Measurements from ENCODE around the gene FAN1. TPM values are rescaled to one million over a fixed set of nuclear protein-coding genes. Genes with fewer than 3 reads are reported as not detected.
A peak's percentile ranks its signal among the peaks of the same experiment; 100 is the strongest.

The FAN1 gene
- total RNA-seq, 1 donor from 2014 or later = 26.6 TPM

DNA sequence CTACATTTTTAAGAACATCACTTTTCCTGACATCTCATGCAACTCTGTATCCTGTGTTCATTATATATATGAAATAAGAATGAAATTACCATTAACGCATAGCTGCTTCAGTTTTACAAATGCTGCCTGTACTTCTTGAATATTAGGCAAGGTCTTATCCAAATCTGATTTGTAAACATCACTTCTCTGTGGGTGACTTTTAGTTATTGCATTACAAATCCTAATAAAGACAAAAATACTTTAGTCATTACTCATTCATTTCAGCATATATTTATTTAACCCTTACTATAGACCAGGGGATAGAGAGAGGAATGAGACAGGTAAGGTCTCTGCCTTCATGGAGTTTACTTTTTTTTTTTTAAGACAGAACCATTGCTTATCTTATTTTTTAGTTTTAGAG, 51.0 kb downstream of the FAN1 start:
- H3K4me1 Mint-ChIP-seq (ENCODE audit: low read depth) = no peaks in the 10 kb centered on the region
- no peaks in the 10 kb centered on the region for H3K27me3 Mint-ChIP-seq
- no peak overlapping the region for H3K4me3 Mint-ChIP-seq (ENCODE audit: low read depth)
- no peaks in the 10 kb centered on the region for H3K9me3 Mint-ChIP-seq (ENCODE audit: low read depth)
- no peak for DNase-seq (ENCODE audit: low spot score, unreplicated experiment)
- TF ChIP-seq, protein P1, sequence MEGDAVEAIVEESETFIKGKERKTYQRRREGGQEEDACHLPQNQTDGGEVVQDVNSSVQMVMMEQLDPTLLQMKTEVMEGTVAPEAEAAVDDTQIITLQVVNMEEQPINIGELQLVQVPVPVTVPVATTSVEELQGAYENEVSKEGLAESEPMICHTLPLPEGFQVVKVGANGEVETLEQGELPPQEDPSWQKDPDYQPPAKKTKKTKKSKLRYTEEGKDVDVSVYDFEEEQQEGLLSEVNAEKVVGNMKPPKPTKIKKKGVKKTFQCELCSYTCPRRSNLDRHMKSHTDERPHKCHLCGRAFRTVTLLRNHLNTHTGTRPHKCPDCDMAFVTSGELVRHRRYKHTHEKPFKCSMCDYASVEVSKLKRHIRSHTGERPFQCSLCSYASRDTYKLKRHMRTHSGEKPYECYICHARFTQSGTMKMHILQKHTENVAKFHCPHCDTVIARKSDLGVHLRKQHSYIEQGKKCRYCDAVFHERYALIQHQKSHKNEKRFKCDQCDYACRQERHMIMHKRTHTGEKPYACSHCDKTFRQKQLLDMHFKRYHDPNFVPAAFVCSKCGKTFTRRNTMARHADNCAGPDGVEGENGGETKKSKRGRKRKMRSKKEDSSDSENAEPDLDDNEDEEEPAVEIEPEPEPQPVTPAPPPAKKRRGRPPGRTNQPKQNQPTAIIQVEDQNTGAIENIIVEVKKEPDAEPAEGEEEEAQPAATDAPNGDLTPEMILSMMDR (IDR thresholded peaks at IDR 0.05; ENCODE audit: unreplicated experiment) = no peak
- H3K27ac Mint-ChIP-seq = no peak overlapping the region
- H3K36me3 Mint-ChIP-seq (ENCODE audit: insufficient read depth) = peaks cover 55% of the 10 kb centered on the region

DNA sequence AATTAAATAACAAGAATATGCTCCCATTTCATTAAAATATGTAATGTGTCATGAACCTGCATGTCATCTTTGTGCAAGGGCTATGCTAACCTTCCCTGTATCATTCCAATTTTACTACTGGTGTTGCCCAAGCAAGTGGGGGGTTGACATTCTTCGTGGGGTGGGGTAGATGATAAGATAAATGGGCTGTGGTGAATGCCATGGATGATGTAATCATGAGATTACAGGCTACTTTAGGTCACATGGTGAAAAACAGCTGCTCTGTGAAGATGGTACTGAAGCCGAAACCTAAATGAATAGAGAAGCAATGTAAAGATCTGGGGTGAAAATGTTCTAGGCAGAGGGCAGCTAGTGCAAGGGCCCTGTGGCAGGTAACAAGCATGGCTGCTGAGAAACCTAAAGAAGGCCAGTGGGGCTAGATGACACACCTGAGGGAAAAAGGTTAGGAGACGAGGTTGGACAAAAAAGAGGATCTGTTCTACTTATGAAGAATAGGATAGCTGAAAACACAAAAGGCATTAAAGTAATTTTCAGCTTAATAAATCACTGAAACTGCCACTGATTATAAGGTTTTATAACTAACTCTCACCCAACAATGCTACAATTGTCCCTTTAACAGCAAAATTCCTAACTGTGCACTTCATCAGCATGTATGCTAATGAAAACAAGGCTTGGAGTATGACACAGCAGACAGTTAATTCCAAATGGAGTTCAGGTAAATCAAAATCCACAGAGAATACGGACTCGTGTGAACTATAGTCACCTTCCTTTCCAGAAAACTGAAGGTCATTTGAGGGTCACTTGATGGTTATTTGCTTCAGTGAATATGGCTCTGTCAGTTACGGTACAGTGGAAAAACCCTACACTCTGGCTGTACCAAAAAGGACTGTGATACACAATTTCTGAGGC, 52.8 kb downstream of the FAN1 start:
- H3K27ac Mint-ChIP-seq = no peak overlapping the region
- H3K9me3 Mint-ChIP-seq (ENCODE audit: low read depth) = no peaks in the 10 kb centered on the region
- TF ChIP-seq, protein P1 (IDR thresholded peaks at IDR 0.05; ENCODE audit: unreplicated experiment) = no peak
- no peak for DNase-seq (ENCODE audit: low spot score, unreplicated experiment)
- H3K4me1 Mint-ChIP-seq (ENCODE audit: low read depth) = peaks cover 1% of the 10 kb centered on the region
- no peaks in the 10 kb centered on the region for H3K27me3 Mint-ChIP-seq
- no peak overlapping the region for H3K4me3 Mint-ChIP-seq (ENCODE audit: low read depth)
- H3K36me3 Mint-ChIP-seq (ENCODE audit: insufficient read depth) = peaks cover 45% of the 10 kb centered on the region

DNA sequence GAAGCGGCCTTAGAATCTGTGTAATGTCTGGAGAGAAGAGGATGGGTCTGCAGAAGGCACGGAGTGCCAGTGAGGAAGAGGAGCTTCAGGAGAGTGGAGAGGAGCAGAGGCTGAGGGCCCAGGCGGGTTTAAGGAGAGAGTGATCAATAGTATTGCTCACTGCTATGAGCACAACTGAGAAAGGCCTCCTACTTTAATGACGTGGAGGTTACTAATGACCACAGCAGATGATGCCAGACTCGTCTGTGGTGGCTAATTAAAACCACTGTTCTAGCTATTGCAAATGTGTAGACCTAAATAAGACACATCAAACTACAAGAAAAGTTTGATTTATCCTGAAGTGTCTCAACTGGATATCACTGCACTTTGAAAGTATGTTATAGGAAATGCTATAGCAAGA, 54.5 kb downstream of the FAN1 start:
- peaks cover 34% of the 10 kb centered on the region for H3K36me3 Mint-ChIP-seq (ENCODE audit: insufficient read depth)
- H3K4me1 Mint-ChIP-seq (ENCODE audit: low read depth) = peaks cover 1% of the 10 kb centered on the region
- H3K27me3 Mint-ChIP-seq = no peaks in the 10 kb centered on the region
- H3K4me3 Mint-ChIP-seq (ENCODE audit: low read depth) = no peak overlapping the region
- H3K9me3 Mint-ChIP-seq (ENCODE audit: low read depth) = no peaks in the 10 kb centered on the region
- no peak overlapping the region for H3K27ac Mint-ChIP-seq
- no peak for DNase-seq (ENCODE audit: low spot score, unreplicated experiment)
- TF ChIP-seq, protein P1 (IDR thresholded peaks at IDR 0.05; ENCODE audit: unreplicated experiment) = no peak

DNA sequence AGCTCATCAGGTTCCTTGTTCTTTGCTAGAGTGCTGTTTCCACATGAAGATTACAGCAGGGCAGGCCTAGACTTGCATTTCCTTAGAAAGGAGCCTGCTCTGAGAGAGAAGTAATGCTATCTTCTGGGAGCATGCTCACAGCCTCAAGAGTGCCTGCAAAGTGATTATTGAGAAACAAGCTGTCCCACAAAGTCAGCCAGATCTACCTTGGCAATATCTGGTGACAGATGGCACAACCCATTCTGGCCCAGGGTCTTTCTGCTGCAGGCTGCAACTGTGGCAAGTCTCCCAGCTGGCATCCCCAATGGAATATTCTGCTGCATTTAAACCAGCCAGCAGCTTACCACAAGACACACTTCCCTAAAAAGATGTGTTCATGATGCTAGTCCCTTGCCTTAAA, 58.4 kb downstream of the FAN1 start:
- Mint-ChIP-seq H3K4me1 (ENCODE audit: low read depth) (peaks cover 1% of the 10 kb centered on the region), H3K9me3 (ENCODE audit: low read depth) (no peaks in the 10 kb centered on the region), H3K36me3 (ENCODE audit: insufficient read depth) (peaks cover 21% of the 10 kb centered on the region), H3K27me3 (no peaks in the 10 kb centered on the region), H3K27ac (peak overlapping the region; percentile 38), H3K4me3 (ENCODE audit: low read depth) (no peak overlapping the region)
- no peak for DNase-seq (ENCODE audit: low spot score, unreplicated experiment)
- TF ChIP-seq, protein P1 (IDR thresholded peaks at IDR 0.05; ENCODE audit: unreplicated experiment) = no peak

DNA sequence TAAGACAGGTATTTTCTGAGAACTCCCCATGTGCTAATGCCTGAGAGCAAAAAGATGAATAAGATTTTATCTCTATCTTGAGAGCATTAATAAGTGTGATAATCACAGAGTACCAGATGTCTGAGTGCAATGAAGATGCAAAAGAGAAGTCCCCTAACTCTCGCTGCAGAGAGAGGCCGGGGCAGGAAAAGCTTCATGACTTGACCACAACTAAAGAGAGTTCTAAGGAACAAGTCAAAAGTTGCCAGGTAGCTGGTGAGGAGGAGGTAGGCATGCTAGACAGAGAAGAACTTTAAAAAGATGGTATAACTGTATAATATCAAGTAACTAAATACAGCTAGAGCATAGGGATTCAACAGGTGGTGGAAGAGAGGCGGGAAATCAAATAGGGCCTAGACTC, 58.9 kb downstream of the FAN1 start:
- DNase-seq (ENCODE audit: low spot score, unreplicated experiment) = no peak
- Mint-ChIP-seq H3K4me3 (ENCODE audit: low read depth) (no peak overlapping the region), H3K4me1 (ENCODE audit: low read depth) (peaks cover 1% of the 10 kb centered on the region), H3K27me3 (no peaks in the 10 kb centered on the region), H3K36me3 (ENCODE audit: insufficient read depth) (peaks cover 16% of the 10 kb centered on the region), H3K9me3 (ENCODE audit: low read depth) (no peaks in the 10 kb centered on the region), H3K27ac (peak overlapping the region; percentile 22)
- TF ChIP-seq, protein P1 (IDR thresholded peaks at IDR 0.05; ENCODE audit: unreplicated experiment) = no peak
